Measurements from ENCODE around the gene ARF6.

GRCh38 chr14:49868720-49869114, 24.2 kb upstream of the ARF6 start:
- no peak for TF ChIP-seq CTCF (IDR thresholded peaks at IDR 0.05; ENCODE audit: low read depth, low read length)
- no peak for TF ChIP-seq EZH2phosphoT487 (IDR thresholded peaks at IDR 0.05; ENCODE audit: low read depth)
